Cardiac muscle cell (in vitro differentiated cells and primary cell): ENCODE results near the gene CD248. TPM values are rescaled to one million over a fixed set of nuclear protein-coding genes. Genes with fewer than 3 reads are reported as not detected.

Experiments
- DNase-seq, 2 donors: peaks; one replicate each; pipeline versions ENCODE4 v3.0.0 to v3.0.0-alpha.2; 2010 to 2017; ENCODE audit warnings: low read depth in 1 of 2, low spot score in 1 of 2
- H3K27ac ChIP-seq: fragments of 200-600 bp; sonication (generic); 2 replicates; pipeline ENCODE4 v1.5.1; 2016
- H3K27me3 ChIP-seq: fragments of 200-600 bp; sonication (generic); 2 replicates; pipeline ENCODE4 v1.6.0; 2016; ENCODE audit warnings: control low read depth
- H3K36me3 ChIP-seq: fragments of 200-600 bp; sonication (generic); 2 replicates; pipeline ENCODE4 v1.5.1; 2016; ENCODE audit warnings: control low read depth
- H3K4me1 ChIP-seq: fragments of 200-600 bp; sonication (generic); 2 replicates; pipeline ENCODE4 v1.8.1; 2017; ENCODE audit warnings: low read depth, mild to moderate bottlenecking, mixed run types
- H3K4me3 ChIP-seq: fragments of 200-600 bp; sonication (generic); 2 replicates; pipeline ENCODE4 v1.5.1; 2016; ENCODE audit warnings: mild to moderate bottlenecking
- H3K9me3 ChIP-seq: fragments of 200-600 bp; sonication (generic); 2 replicates; pipeline ENCODE4 v1.5.1; 2017; ENCODE audit warnings: low read depth, mild to moderate bottlenecking, control low read depth
- polyA plus RNA-seq: library from polyadenylated mRNA; unstranded; fragments of >200 nt; fragmentation: Nextera tagmentation; extraction: Ambion mirVana; gene quantifications from 2 replicates; pipeline ENCODE4 v1.2.1, GENCODE V29; 2016
- total RNA-seq: library from RNA; depleted of rRNA; stranded (reverse); fragments of >200 nt; gene quantifications from 2 replicates; pipeline ENCODE4 v1.2.3, GENCODE V29; 2016
- TF ChIP-seq, protein P1 (sequence below): IDR thresholded peaks from 2 replicates; pipeline ENCODE4 v1.5.1; 2012; ENCODE audit warnings: low read depth, mild to moderate bottlenecking, low read length

The CD248 gene
- total and polyA plus RNA-seq, 2 experiments from 2014 or later, result 11.4 to 20.2 TPM

DNA sequence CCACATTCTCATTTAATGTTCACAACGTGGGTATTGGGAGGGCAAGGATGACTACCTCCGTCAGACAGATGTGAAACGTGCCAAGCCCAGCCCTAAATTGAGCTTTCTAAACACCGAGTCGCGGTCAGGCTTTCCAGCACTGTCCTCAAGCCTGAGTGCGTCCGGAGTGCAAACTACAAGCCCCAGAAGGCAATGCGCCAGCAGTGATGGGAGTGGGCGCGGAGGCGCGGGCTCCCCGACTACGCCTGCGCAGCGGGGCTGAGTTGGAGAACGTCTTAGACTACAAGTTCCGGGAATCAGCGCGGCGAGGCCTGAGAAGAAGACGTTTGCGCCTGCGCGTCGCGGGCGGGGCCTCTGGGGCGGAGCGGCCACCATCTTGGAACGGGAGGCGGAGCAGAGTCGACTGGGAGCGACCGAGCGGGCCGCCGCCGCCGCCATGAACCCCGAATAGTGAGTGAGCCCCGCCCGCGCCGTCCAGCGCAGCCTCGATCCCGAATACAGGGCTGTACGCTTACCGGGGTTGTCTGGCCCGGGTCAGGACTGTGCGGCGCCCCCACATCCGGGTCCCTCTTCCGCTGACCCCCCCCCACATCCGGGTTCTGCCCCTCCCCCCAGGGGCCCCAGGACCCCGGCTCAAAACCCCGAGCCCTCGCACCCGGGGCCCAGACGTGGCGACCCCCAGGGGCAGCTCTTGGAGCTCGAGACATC is 48.4 kb downstream of the CD248 start, which contains the start of gene RAB1B:
RAB1B (plus strand) TSS at position 396 of the 708 bp plus-strand sequence; CDS start at position 437, 41 bp downstream.
- Histone ChIP-seq H3K36me3 (peaks cover 16% of the 10 kb centered on the region), H3K27me3 (no peaks in the 10 kb centered on the region), H3K4me3 (peak within 1 kb of the TSS; percentile 90), H3K27ac (peak within 1 kb of the TSS; percentile 97), H3K4me1 (peaks cover 7% of the 10 kb centered on the region), H3K9me3 (no peaks in the 10 kb centered on the region)
- peak; percentile 100 for DNase-seq
- TF ChIP-seq, protein P1, sequence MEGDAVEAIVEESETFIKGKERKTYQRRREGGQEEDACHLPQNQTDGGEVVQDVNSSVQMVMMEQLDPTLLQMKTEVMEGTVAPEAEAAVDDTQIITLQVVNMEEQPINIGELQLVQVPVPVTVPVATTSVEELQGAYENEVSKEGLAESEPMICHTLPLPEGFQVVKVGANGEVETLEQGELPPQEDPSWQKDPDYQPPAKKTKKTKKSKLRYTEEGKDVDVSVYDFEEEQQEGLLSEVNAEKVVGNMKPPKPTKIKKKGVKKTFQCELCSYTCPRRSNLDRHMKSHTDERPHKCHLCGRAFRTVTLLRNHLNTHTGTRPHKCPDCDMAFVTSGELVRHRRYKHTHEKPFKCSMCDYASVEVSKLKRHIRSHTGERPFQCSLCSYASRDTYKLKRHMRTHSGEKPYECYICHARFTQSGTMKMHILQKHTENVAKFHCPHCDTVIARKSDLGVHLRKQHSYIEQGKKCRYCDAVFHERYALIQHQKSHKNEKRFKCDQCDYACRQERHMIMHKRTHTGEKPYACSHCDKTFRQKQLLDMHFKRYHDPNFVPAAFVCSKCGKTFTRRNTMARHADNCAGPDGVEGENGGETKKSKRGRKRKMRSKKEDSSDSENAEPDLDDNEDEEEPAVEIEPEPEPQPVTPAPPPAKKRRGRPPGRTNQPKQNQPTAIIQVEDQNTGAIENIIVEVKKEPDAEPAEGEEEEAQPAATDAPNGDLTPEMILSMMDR, result no peak

DNA sequence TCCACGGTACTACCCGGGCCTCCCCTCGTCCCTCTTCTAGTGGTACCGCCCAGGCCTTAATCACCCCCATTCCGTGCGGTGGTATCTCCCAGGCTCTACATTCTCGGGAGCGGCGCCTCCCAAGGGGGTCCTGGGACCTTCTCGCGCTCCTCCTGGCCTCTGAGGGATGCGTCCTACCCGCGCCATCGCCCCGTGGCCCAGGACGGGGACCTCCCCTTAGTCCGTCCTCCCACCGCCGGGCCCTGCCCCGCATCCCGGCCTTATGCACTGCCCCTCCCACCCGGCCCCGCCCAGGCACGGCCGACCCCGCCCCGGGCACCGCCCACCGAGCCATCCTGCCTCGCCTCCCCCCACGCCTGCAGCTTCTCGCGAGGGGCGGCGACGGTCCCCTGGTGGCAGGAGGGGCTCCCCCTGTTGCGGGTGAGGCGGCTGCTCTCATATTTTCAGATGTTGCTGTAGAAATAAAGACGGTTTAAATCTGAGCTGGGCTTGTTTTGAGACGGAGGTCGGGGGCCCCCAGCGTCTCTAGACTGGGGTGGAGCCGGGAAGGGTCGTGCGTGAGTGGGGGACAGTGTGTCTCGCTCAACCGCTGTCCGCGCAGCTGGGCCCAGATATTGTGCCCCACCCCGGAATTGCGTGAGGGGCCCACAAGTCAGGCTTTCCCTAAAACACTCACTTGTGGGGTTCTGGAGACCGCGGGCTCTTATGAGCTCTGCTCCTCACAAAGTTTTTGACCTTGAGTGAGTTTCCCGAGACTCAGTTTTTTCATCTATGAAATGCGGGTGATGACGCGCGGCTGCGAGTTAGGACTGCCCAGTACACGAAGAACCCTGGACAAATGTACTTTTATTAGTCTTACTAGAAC is 49.2 kb downstream of the CD248 start:
- Histone ChIP-seq H3K4me1 (peaks cover 7% of the 10 kb centered on the region), H3K27me3 (no peaks in the 10 kb centered on the region), H3K9me3 (no peaks in the 10 kb centered on the region), H3K36me3 (peaks cover 9% of the 10 kb centered on the region), H3K27ac (peak overlapping the region; percentile 81), H3K4me3 (peak overlapping the region; percentile 90)
- TF ChIP-seq, protein P1, result no peak
- peak; percentile 90 to 93 for DNase-seq

DNA sequence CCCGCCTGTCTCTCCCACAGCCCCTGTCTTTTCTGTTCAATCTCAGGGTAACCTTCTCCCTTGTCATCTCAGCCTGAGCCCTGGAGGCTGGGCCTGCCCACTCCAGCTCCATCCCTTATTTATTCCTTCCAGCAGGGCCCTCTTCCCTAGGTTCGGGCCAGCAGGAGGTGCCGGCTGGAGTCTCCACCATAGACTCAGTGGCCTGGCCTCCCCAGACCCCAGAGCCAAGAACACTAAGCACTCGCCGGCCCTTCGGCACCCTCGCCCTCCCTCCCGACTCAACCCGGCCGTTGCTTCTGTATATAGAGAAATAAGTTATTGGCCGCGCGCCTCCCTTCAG is 49.8 kb downstream of the CD248 start:
- H3K27ac ChIP-seq, result peak overlapping the region; percentile 81
- no peaks in the 10 kb centered on the region for H3K27me3 ChIP-seq
- H3K4me3 ChIP-seq, result peak overlapping the region; percentile 90
- TF ChIP-seq, protein P1, result no peak
- H3K9me3 ChIP-seq, result no peaks in the 10 kb centered on the region
- DNase-seq, result no peak
- H3K36me3 ChIP-seq, result peaks cover 3% of the 10 kb centered on the region
- H3K4me1 ChIP-seq, result peaks cover 7% of the 10 kb centered on the region

DNA sequence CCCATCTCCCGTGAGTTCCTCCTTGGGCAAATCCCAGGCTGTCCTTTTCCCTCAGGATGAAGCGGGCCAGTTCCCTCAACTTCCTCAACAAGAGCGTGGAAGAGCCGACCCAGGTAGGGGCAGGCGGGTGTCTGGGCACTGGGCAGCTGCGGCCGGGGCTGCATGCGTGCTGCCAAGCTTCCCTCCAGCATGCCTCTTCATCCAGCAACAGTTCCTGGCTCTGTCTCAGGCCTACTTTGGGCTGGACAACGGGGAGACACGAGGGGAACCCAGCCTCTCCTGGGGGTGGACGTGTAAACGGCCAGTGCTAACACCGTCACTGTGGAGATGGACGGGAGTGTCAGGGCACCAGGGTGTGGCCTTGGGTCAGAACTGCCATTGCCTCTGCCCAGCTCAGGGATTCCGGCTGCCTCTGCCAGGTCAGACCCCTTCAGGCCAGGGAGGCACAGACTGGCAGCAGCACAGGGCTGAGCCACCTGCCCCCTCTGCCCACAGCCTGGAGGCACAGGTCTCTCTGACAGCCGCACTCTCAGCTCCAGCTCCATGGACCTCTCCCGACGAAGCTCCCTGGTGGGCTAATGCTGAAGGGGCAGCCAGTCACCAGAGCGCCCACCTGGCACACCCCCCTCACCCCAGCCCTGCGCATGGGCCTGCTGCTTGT is 50.3 kb downstream of the CD248 start:
- TF ChIP-seq, protein P1, result no peak
- peak overlapping the region; percentile 81 for H3K27ac ChIP-seq
- H3K36me3 ChIP-seq, result no peaks in the 10 kb centered on the region
- DNase-seq, result no peak
- H3K9me3 ChIP-seq, result no peaks in the 10 kb centered on the region
- H3K27me3 ChIP-seq, result no peaks in the 10 kb centered on the region
- no peak overlapping the region for H3K4me3 ChIP-seq
- H3K4me1 ChIP-seq, result peaks cover 7% of the 10 kb centered on the region

DNA sequence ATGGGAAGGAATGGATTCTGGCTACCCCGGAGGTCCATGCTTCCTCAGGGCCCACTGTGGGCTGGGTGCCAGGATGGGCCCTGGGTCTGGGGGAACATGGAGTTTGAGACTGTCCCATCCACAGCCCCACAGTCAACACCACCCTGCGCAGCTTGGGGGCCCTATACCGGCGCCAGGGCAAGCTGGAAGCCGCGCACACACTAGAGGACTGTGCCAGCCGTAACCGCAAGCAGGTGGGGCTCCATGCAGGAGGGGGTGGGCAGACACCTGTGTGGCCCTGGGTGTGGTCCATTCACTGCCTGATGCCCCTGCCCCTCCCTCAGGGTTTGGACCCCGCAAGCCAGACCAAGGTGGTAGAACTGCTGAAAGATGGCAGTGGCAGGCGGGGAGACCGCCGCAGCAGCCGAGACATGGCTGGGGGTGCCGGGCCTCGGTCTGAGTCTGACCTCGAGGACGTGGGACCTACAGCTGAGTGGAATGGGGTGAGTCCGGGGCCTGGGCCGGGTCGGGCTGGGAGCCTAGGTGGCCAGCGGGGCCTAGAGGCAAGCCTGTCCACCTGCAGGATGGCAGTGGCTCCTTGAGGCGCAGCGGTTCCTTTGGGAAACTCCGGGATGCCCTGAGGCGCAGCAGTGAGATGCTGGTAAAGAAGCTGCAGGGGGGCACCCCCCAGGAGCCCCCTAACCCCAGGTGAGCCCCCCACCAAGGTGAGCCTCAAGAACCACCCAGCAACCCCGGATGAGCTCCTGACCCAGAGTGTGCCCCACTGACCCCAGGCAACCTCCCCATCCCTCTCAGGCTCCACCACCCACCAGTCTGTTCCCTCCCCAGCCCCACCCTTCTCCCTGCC is 51.1 kb downstream of the CD248 start:
- H3K9me3 ChIP-seq, result no peaks in the 10 kb centered on the region
- H3K36me3 ChIP-seq, result no peaks in the 10 kb centered on the region
- H3K27ac ChIP-seq, result no peak overlapping the region
- TF ChIP-seq, protein P1, result no peak
- no peak for DNase-seq
- H3K4me3 ChIP-seq, result no peak overlapping the region
- H3K27me3 ChIP-seq, result no peaks in the 10 kb centered on the region
- peaks cover 7% of the 10 kb centered on the region for H3K4me1 ChIP-seq
